GM18507 (cell line): ENCODE data around the gene PARN.
"Not testable (repeated sequence)": the region's sequence is repeated elsewhere in the genome, so short reads cannot be mapped to it uniquely, and the experiment has no call there.

Experiments used
- DNase-seq: peaks from one replicate; pipeline ENCODE4 v3.0.0; 2011; ENCODE audit warnings: low read depth; ENCODE audit not compliant: insufficient read length; ENCODE audit errors: extremely low spot score
- FAIRE-seq: peaks from 2 replicates; lab custom pipeline; 2011; peaks lifted over from hg19 to GRCh38; lab: Jason Lieb, UNC

Gene PARN

GRCh38 chr16:14635395-14636165 lies 5.5 kb upstream of the PARN start:
- DNase-seq (no peak), FAIRE-seq (no peak)

GRCh38 chr16:14634389-14634725 lies 4.3 kb upstream of the PARN start:
- no peak for FAIRE-seq
- DNase-seq, result no peak

DNA sequence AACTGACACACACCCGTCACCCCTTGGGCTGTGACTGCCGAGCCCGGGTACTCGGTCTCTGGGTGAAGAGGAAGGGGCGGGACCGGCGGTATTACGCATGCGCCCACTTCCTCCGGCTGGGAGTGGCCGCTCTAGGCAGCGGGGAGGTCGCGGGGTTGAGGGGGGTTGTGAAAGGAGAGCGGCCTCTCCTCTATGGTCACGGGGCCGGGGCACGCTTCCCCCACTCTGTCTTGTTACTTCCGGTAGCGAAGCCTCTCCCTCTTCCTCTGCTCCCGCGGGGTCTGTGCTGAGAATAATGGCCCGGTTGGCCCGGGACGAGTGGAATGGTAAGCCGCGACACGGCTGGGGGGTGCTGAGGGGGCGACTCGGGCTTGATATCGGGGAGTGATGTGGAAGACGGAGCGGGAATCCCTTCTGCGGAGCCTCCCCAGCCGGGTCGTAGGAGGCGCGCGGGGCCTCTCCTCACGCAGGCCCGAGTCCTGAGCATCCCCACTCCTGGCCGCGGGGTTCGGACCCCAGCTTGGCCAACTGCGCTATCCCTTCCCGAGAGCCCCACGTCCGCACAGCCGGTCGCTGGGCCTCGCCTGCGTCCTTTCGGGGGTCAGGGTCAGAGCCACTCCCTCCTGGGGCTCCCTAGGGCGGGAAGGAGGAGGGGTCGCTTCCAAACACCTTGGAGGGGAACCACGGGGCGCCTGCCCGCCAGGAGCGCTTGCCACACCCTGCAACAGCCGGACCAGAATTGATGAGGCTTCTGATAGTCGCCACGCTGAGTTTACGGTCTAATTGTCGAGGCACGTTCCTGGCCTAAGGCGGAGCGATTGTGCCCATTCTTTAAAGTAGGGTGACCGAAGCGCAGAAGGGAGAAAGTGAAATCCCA lies 2.9 kb upstream of the PARN start, which contains the start of gene BFAR:
BFAR (plus strand) TSS at position 259 of the 877 bp plus-strand sequence. CDS start 11,396 bp downstream, outside the sequence.
- FAIRE-seq, result peak; percentile 93
- peak; percentile 91 for DNase-seq

GRCh38 chr16:14630620-14631330 lies 715 bp upstream of the PARN start:
- not testable (repeated sequence) for FAIRE-seq, DNase-seq

DNA sequence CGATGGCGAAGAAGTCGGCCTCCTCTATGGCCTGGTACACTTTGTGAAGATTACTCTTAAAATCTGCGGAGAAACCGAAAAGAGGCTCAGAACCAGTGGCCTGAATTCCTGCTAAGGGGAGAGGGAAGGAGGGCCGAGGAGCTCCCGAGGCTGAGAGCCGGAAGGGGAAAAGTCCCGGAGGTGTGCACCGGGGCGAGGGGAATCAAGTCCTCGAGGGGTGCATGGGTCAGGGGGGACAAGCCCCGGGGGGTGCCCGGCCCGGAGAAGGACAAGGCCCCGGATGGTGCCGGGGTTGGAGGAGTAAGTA lies 495 bp downstream of the PARN start:
- no peak for DNase-seq

GRCh38 chr16:14628806-14629611 lies 1.1 kb downstream of the PARN start:
- DNase-seq (no peak), FAIRE-seq (no peak)

More for the DNA sequence above, 495 bp downstream of the PARN start:
- FAIRE-seq, result no peak

- no peak for FAIRE-seq
- DNase-seq, result no peak
Measured at GRCh38 chr16:14627078-14627477, 3.0 kb downstream of the PARN start.

GRCh38 chr16:14618566-14618965 lies 11.5 kb downstream of the PARN start:
- FAIRE-seq, result no peak

DNA sequence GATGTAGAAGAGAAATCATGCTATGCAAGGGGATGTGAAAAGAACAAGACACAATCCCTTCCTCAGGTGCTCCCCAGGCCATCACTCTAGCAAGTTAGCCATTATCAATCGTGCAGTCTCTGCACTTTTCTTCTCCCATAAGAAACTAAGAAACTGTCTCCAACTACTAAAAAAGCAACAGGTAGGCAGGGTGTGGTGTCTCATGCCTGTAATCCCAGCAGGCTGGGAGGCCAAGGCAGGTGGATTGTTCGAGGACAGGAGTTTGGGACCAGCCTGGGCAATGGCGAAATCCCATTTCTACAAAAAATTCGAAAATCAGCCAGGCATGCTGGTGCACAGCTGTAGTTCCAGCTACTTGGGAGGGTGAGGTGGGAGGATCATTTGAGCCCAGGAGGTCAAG lies 13.8 kb downstream of the PARN start:
- no peak for DNase-seq
- no peak for FAIRE-seq

More at GRCh38 chr16:14618566-14618965, 11.5 kb downstream of the PARN start:
- DNase-seq, result no peak

GRCh38 chr16:14613991-14614390 lies 16.1 kb downstream of the PARN start:
- no peak for DNase-seq
- no peak for FAIRE-seq

- DNase-seq (no peak), FAIRE-seq (no peak)
Measured at GRCh38 chr16:14611660-14612059, 18.4 kb downstream of the PARN start.

- no peak for FAIRE-seq
- no peak for DNase-seq
Measured at GRCh38 chr16:14609716-14610115, 20.3 kb downstream of the PARN start.

- DNase-seq (no peak), FAIRE-seq (no peak)
Measured at GRCh38 chr16:14608604-14609003, 21.5 kb downstream of the PARN start.

GRCh38 chr16:14608111-14608566 lies 21.9 kb downstream of the PARN start:
- DNase-seq (no peak), FAIRE-seq (peak; percentile 75)

DNA sequence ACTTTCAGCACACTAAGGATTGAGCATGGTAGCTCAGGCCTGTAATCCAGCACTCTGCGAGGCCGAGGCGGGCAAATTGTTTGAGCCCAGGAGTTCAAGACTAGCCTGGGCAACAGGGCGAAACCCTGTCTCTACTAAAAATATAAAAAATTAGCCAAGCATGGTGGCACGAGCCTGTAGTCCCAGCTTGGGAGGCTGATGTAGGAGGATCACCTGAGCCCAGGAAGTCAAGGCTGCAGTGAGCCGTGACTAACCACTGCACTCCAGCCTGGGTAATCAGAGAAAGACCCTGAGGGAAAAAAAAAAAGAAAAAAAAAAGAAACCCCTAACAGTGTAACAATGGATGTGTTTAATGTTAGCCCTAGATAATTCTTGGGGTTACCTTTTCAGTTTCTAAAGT lies 24.0 kb downstream of the PARN start:
- DNase-seq, result no peak
- peak; percentile 84 for FAIRE-seq

DNA sequence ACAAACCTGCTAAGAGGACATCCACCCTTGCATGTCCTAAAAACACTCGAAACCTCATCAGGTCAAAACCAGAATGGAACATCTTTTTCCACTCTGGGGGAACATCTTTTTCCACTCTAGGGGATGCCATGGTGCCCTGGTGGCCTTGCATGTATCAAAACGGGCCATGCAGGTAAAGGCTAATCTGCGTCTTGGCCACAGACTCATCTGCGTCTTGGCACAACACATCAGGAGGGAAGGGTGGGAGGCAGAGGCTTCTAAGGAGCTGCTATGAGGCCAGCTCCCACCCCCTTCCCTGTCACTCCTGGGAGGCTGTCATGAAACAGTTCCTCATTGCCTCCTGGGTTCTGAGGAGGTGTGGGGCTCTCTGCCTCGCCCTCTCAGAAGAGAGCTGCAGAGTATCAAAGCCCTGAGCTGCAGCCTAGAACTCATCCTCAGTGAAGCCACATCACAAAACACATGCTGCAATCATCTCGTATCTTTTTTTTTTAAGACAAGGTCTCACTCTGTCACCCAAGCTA lies 27.6 kb downstream of the PARN start:
- DNase-seq (no peak), FAIRE-seq (no peak)

GRCh38 chr16:14600164-14600563 lies 29.9 kb downstream of the PARN start:
- DNase-seq (no peak), FAIRE-seq (peak; percentile 72)

DNA sequence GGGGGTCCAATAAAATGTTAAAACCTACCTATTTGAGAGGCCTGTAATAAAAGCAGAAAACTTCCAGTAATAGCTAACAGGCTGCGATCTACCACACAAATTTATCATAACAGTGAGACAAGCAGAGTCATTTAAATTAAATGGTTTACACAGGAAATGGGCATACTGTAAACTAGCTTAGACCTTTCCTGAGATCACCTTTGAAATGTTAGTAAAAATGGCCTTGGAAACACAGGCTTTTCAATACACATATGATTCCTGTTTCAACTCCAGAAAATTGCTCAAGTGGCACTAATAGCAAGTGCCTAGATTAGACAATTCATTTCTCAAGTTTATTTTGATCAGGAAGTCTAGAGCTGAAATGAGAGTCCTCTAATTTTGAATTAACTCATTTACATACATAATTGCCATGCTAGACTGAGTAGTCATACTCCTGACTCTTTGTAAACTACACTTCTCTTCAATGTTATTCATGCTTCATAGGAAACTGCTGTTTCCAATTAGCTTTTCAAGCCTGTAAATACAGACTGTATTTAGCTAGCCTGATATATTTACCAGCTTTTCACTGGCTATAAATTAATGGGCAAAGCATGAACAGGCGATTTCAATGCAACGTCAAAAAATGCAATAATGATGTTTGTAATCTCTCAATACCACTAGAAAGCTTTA lies 43.3 kb downstream of the PARN start:
- FAIRE-seq (no peak), DNase-seq (no peak)

GRCh38 chr16:14585287-14585686 lies 44.8 kb downstream of the PARN start:
- no peak for DNase-seq
- FAIRE-seq, result no peak
